ENCODE results near the gene RASSF4.

DNA sequence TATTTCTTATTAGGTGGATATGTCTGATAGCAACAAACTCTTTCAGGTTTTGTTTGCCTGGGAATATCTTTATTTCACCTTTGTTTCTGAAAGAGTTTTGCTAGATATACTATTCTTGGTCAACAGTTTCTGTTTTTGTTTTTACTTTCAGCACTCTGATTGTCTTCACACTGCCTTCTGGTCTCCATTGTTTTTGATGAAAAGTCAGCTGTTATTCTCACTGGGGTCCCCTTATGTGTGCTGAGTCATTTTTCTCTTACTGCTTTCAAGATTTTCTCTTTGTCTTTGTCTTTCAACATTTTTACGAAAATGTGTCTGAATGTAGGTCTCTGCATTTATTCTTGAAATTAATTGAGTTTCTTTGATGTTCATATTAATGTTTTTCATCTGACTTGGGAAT, 15.2 kb upstream of the RASSF4 start:
- TF ChIP-seq, protein P1, sequence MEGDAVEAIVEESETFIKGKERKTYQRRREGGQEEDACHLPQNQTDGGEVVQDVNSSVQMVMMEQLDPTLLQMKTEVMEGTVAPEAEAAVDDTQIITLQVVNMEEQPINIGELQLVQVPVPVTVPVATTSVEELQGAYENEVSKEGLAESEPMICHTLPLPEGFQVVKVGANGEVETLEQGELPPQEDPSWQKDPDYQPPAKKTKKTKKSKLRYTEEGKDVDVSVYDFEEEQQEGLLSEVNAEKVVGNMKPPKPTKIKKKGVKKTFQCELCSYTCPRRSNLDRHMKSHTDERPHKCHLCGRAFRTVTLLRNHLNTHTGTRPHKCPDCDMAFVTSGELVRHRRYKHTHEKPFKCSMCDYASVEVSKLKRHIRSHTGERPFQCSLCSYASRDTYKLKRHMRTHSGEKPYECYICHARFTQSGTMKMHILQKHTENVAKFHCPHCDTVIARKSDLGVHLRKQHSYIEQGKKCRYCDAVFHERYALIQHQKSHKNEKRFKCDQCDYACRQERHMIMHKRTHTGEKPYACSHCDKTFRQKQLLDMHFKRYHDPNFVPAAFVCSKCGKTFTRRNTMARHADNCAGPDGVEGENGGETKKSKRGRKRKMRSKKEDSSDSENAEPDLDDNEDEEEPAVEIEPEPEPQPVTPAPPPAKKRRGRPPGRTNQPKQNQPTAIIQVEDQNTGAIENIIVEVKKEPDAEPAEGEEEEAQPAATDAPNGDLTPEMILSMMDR (conservative IDR thresholded peaks at IDR 0.05) = no peak
- no peak for TF ChIP-seq ZFX (IDR thresholded peaks at IDR 0.05)

Measured in C4-2B (cell line).